ENCODE data around the gene OBSCN.

The OBSCN gene, protein sequence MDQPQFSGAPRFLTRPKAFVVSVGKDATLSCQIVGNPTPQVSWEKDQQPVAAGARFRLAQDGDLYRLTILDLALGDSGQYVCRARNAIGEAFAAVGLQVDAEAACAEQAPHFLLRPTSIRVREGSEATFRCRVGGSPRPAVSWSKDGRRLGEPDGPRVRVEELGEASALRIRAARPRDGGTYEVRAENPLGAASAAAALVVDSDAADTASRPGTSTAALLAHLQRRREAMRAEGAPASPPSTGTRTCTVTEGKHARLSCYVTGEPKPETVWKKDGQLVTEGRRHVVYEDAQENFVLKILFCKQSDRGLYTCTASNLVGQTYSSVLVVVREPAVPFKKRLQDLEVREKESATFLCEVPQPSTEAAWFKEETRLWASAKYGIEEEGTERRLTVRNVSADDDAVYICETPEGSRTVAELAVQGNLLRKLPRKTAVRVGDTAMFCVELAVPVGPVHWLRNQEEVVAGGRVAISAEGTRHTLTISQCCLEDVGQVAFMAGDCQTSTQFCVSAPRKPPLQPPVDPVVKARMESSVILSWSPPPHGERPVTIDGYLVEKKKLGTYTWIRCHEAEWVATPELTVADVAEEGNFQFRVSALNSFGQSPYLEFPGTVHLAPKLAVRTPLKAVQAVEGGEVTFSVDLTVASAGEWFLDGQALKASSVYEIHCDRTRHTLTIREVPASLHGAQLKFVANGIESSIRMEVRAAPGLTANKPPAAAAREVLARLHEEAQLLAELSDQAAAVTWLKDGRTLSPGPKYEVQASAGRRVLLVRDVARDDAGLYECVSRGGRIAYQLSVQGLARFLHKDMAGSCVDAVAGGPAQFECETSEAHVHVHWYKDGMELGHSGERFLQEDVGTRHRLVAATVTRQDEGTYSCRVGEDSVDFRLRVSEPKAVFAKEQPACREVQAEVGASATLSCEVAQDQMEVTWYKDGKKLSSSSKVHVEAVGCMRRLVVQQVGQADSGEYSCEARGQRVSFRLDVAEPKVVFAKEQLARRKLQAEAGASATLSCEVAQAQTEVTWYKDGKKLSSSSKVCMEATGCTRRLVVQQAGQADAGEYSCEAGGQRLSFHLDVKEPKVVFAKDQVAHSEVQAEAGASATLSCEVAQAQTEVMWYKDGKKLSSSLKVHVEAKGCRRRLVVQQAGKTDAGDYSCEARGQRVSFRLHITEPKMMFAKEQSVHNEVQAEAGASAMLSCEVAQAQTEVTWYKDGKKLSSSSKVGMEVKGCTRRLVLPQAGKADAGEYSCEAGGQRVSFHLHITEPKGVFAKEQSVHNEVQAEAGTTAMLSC (N-terminal part only)

DNA sequence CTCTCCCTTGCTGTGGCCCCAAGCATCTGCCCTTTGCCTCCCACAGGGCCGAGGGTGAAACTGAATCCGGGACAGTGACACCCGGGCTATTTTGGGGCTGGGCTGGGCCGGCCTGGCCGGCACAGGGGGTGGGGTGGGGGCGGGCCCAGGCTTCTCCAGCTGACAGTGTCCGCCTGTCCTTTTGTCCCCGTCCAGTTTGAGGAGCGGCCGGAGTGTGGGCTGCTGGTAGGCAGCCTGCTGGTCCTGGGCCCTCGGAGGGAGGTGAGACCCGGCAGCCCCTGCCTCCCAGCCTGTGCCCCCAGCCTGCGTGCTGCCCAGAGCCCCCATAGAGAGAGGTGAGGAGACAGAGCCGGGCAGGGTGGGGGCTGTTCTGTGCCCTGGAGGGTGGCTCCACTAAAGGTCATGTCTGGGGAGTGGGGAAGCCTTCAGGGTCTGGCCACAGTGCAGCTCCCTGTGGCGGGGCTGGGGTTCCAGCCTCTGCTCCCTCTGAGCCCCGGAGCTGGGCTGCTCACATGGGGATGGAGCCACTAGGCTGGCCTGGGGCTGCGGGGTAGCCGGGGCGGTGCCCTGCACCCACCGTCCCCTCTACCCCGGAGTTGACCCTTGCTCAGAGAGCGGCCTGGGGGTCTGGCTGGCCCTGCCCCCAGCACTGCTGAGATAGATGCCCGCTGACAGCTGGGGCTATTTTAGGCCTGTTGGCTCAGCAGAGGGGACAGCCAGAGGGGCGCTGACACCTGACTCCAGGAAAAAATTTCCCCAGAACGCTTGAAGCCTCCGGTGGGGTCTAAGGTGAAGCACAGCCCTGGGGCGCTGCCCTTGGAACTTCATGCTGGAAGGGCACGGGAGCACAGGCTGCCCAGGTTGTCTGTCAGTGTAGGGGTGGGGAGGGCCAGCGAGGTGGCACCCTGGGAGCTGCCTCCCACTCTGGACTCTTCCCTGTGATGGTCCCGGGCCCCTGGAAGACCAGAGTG, at the start of gene OBSCN:
TSS of gene OBSCN (plus strand) at position 194 of the 971 bp plus-strand sequence. CDS start 3,740 bp downstream, outside the sequence.
- in situ Hi-C loops (cut with HindIII; ENCODE audit: low sequenced_read_pairs): no loop called here

GRCh38 chr1:228158151-228159007, 49.5 kb upstream of the OBSCN start:
- in situ Hi-C loops (cut with HindIII; ENCODE audit: low sequenced_read_pairs): no loop called here

DNA sequence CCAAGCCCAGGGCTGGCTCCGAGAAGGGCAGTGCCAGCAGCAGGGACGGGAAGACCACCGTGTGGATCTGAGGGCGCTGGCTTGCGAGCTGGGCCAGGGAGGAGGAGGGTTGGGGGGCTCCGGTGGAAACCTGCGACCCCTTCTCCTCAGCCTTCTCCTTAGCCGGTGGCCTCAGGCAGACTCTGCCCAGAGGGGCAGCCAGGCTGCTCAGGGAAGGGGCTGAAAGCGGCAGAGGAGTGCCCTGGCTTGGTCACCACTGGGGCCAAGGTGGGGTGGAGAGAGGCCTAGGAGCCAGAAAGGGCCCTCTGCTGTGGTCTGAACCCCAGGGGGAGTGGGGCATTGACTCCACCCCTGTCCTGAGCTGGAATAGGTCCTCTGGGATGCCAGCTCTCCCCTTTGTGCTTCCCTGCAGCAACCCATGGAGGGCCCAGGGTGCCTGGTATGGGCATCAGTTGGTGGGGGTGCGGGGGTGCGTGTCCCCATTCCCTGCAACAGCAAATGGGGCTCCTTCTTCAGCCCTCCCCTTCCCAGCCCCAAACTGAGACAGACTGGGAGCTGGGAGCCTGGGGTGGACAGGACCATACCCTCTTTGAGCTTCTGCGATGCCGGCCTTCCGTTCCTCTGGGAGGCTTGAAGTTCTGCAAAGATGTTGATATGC, 48.7 kb upstream of the OBSCN start:
- in situ Hi-C loops (cut with HindIII; ENCODE audit: low sequenced_read_pairs): no loop called here

- in situ Hi-C loops (cut with HindIII; ENCODE audit: low sequenced_read_pairs): no loop called here
These were observed 47.6 kb upstream of the OBSCN start for GRCh38 chr1:228160201-228160761.

- in situ Hi-C loops (cut with HindIII; ENCODE audit: low sequenced_read_pairs): no loop called here
These were observed 46.5 kb upstream of the OBSCN start for GRCh38 chr1:228161362-228161761.

GRCh38 chr1:228161866-228162265, 46.0 kb upstream of the OBSCN start:
- in situ Hi-C loops (cut with HindIII; ENCODE audit: low sequenced_read_pairs): no loop called here

- in situ Hi-C loops (cut with HindIII; ENCODE audit: low sequenced_read_pairs): no loop called here
These were observed 45.4 kb upstream of the OBSCN start for GRCh38 chr1:228162286-228163006.

GRCh38 chr1:228163007-228163753, 44.7 kb upstream of the OBSCN start:
- in situ Hi-C loops (cut with HindIII; ENCODE audit: low sequenced_read_pairs): no loop called here

GRCh38 chr1:228163776-228164519, 43.9 kb upstream of the OBSCN start:
- in situ Hi-C loops (cut with HindIII; ENCODE audit: low sequenced_read_pairs): no loop called here

- in situ Hi-C loops (cut with HindIII; ENCODE audit: low sequenced_read_pairs): loop anchor here (5.0 kb wide), 1 partner anchor 57 kb away; the partner anchor contains the start of gene MRPL55
These were observed 43.1 kb upstream of the OBSCN start for GRCh38 chr1:228164561-228165371.

DNA sequence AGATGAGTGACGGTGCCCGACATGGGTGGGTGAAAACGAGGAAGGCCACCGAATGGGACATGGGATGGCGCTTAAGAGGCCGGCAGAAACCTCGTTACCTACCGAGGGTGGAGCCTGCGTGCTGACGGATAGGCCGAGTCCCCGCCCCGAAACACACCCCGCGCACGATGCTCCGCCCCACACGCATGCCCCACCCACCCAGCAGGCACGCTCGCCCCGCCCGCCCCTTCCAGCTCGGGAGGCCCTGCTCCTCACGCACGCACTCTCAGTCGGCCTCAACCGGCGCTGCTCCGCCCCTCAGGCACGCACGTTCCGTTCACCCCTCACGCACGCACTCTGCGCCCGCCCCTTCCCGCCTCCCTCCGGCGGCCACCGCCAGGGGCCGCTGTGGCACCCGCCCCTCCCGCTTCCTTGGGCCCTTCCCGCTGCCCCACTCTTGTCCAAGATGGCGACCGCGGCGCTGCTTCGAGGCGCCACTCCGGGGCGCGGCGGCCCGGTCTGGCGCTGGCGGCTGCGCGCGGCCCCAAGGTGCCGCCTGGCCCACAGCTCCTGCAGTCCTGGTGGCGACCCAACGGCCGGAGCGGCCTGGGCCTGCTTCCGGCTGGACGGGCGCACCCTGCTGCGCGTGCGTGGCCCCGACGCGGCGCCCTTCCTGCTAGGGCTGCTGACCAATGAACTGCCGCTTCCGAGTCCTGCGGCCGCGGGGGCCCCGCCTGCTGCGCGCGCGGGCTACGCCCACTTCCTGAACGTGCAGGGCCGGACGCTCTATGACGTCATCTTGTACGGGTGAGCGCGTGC, 42.3 kb upstream of the OBSCN start, which contains the start of gene IBA57:
TSS of gene IBA57 (plus strand) at position 433 of the 798 bp plus-strand sequence. CDS start at position 446, 13 bp downstream.
- in situ Hi-C loops (cut with HindIII; ENCODE audit: low sequenced_read_pairs): loop anchor here (5.0 kb wide), 1 partner anchor 58 kb away; the partner anchor contains the start of gene MRPL55

- in situ Hi-C loops (cut with HindIII; ENCODE audit: low sequenced_read_pairs): loop anchor here (5.0 kb wide), 1 partner anchor 59 kb away; the partner anchor contains the start of gene MRPL55
These were observed 41.5 kb upstream of the OBSCN start for GRCh38 chr1:228166170-228166936.
